HL-60/S4 (cell line): ENCODE data around the gene HTATIP2.
"Not testable (repeated sequence)": the region's sequence is repeated elsewhere in the genome, so short reads cannot be mapped to it uniquely, and the experiment has no call there.

ENCODE experiments used
- in situ Hi-C: fragments of 300-500 bp; cut with MboI; formaldehyde crosslinking; loops from 2 replicates; pipeline ENCODE4 v1.14.3; 2022; ENCODE audit warnings: low sequenced_read_pairs

Gene HTATIP2

GRCh38 chr11:20363500-20364340, at the start of gene HTATIP2:
TSS of gene HTATIP2 (plus strand) at chr11:20363714. CDS start at chr11:20364238, 524 bp downstream.
- in situ Hi-C loops, result no loop called here

GRCh38 chr11:20315800-20316199, 47.7 kb upstream of the HTATIP2 start:
- in situ Hi-C loops, result no loop called here

- in situ Hi-C loops, result no loop called here
Observed at GRCh38 chr11:20321177-20321576, 42.3 kb upstream of the HTATIP2 start.

GRCh38 chr11:20327377-20327935, 36.1 kb upstream of the HTATIP2 start:
- in situ Hi-C loops, result no loop called here

- in situ Hi-C loops, result no loop called here
Observed at GRCh38 chr11:20336056-20336455, 27.5 kb upstream of the HTATIP2 start.

- in situ Hi-C loops, result no loop called here
Observed at GRCh38 chr11:20337526-20338154, 25.9 kb upstream of the HTATIP2 start.

GRCh38 chr11:20342347-20343141, 21.0 kb upstream of the HTATIP2 start:
- in situ Hi-C loops, result no loop called here

- in situ Hi-C loops, result no loop called here
Observed at GRCh38 chr11:20351136-20351535, 12.4 kb upstream of the HTATIP2 start.

GRCh38 chr11:20351751-20352262, 11.7 kb upstream of the HTATIP2 start:
- in situ Hi-C loops, result no loop called here

- in situ Hi-C loops, result no loop called here
Observed at GRCh38 chr11:20353829-20354434, 9.6 kb upstream of the HTATIP2 start.

- in situ Hi-C loops, result no loop called here
Observed at GRCh38 chr11:20355221-20356219, 8.0 kb upstream of the HTATIP2 start.

GRCh38 chr11:20357150-20357549, 6.4 kb upstream of the HTATIP2 start:
- in situ Hi-C loops, result no loop called here

GRCh38 chr11:20360650-20361049, 2.9 kb upstream of the HTATIP2 start:
- in situ Hi-C loops, result no loop called here

GRCh38 chr11:20362481-20362880, 1.0 kb upstream of the HTATIP2 start:
- in situ Hi-C loops, result no loop called here

- in situ Hi-C loops, result no loop called here
Observed at GRCh38 chr11:20363149-20363499, 390 bp upstream of the HTATIP2 start.

- in situ Hi-C loops, result no loop called here
Observed at GRCh38 chr11:20364341-20364792, 853 bp downstream of the HTATIP2 start.

- in situ Hi-C loops, result not testable (repeated sequence)
Observed at GRCh38 chr11:20365465-20365864, 2.0 kb downstream of the HTATIP2 start.

GRCh38 chr11:20367313-20367948, 3.9 kb downstream of the HTATIP2 start:
- in situ Hi-C loops, result no loop called here

- in situ Hi-C loops, result no loop called here
Observed at GRCh38 chr11:20368438-20368837, 4.9 kb downstream of the HTATIP2 start.
